Duodenal mucosa (tissue), 2 donors: ENCODE data around the gene ANGPTL7.

ENCODE experiments used
- H3K27ac ChIP-seq: one replicate; pipeline ENCODE4 v1.7.0; 2013; ENCODE audit warnings: low read depth, low read length
- H3K27me3 ChIP-seq, 2 donors: one replicate each; pipeline ENCODE4 v1.7.0; 2013; ENCODE audit warnings: low read length in 2 of 2, control low read depth in 1 of 2; ENCODE audit not compliant: insufficient read depth in 2 of 2, control insufficient read depth in 1 of 2
- H3K36me3 ChIP-seq, 2 donors: one replicate each; pipeline ENCODE4 v1.7.0; 2013; ENCODE audit warnings: low read length in 2 of 2, control low read depth in 1 of 2; ENCODE audit not compliant: insufficient read depth in 2 of 2, control insufficient read depth in 1 of 2
- H3K4me1 ChIP-seq, 2 donors: one replicate each; pipeline ENCODE4 v1.7.0; 2013; ENCODE audit warnings: low read length in 2 of 2, control low read depth in 1 of 2; ENCODE audit not compliant: insufficient read depth in 2 of 2, control insufficient read depth in 1 of 2
- H3K4me3 ChIP-seq, 2 donors: one replicate each; pipeline ENCODE4 v1.7.0; 2013; ENCODE audit warnings: low read length in 2 of 2, low read depth in 1 of 2
- H3K9ac ChIP-seq, 2 donors: one replicate each; pipeline ENCODE4 v1.7.0; 2013; ENCODE audit warnings: low read length in 2 of 2, low read depth in 1 of 2
- H3K9me3 ChIP-seq, 2 donors: one replicate each; pipeline ENCODE4 v1.7.0; 2013; ENCODE audit warnings: low read length in 2 of 2, control low read depth in 1 of 2; ENCODE audit not compliant: control insufficient read depth in 1 of 2

ANGPTL7 gene

GRCh38 chr1:11180342-11180744, 8.8 kb upstream of the ANGPTL7 start:
- Histone ChIP-seq H3K9ac (no peak overlapping the region), H3K4me1 (peaks cover 0 to 5% of the 10 kb centered on the region in 2 donors), H3K4me3 (no peak overlapping the region), H3K27ac (no peak overlapping the region), H3K9me3 (no peaks in the 10 kb centered on the region), H3K27me3 (no peaks in the 10 kb centered on the region), H3K36me3 (peaks cover 8 to 49% of the 10 kb centered on the region in 2 donors)

- H3K9ac ChIP-seq = no peak overlapping the region
- H3K36me3 ChIP-seq = peaks cover 8 to 39% of the 10 kb centered on the region in 2 donors
- no peak overlapping the region for H3K4me3 ChIP-seq
- no peak overlapping the region for H3K27ac ChIP-seq
- H3K27me3 ChIP-seq = no peaks in the 10 kb centered on the region
- no peaks in the 10 kb centered on the region for H3K9me3 ChIP-seq
- peaks cover 0 to 5% of the 10 kb centered on the region in 2 donors for H3K4me1 ChIP-seq
These were observed 6.3 kb upstream of the ANGPTL7 start for GRCh38 chr1:11182884-11183283.

GRCh38 chr1:11184973-11185372, 4.2 kb upstream of the ANGPTL7 start:
- Histone ChIP-seq H3K4me3 (no peak overlapping the region), H3K27ac (no peak overlapping the region), H3K4me1 (no peaks in the 10 kb centered on the region), H3K9ac (no peak overlapping the region), H3K9me3 (no peaks in the 10 kb centered on the region), H3K27me3 (no peaks in the 10 kb centered on the region), H3K36me3 (peaks cover 10 to 37% of the 10 kb centered on the region in 2 donors)

- H3K27ac ChIP-seq = no peak overlapping the region
- peaks cover 14 to 41% of the 10 kb centered on the region in 2 donors for H3K36me3 ChIP-seq
- H3K9ac ChIP-seq = no peak overlapping the region
- H3K4me3 ChIP-seq = no peak overlapping the region
- H3K27me3 ChIP-seq = no peaks in the 10 kb centered on the region
- H3K4me1 ChIP-seq = no peaks in the 10 kb centered on the region
- no peaks in the 10 kb centered on the region for H3K9me3 ChIP-seq
These were observed 2.2 kb upstream of the ANGPTL7 start for GRCh38 chr1:11187000-11187399.

GRCh38 chr1:11187494-11187893, 1.7 kb upstream of the ANGPTL7 start:
- Histone ChIP-seq H3K9me3 (no peaks in the 10 kb centered on the region), H3K36me3 (peaks cover 14 to 43% of the 10 kb centered on the region in 2 donors), H3K27me3 (no peaks in the 10 kb centered on the region), H3K27ac (no peak overlapping the region), H3K9ac (no peak overlapping the region), H3K4me1 (no peaks in the 10 kb centered on the region), H3K4me3 (no peak overlapping the region)

GRCh38 chr1:11187931-11188330, 1.2 kb upstream of the ANGPTL7 start:
- no peak overlapping the region for H3K4me3 ChIP-seq

GRCh38 chr1:11188381-11188780, 774 bp upstream of the ANGPTL7 start:
- Histone ChIP-seq H3K27ac (no peak overlapping the region), H3K36me3 (peaks cover 10 to 46% of the 10 kb centered on the region in 2 donors), H3K9me3 (no peaks in the 10 kb centered on the region), H3K4me1 (no peaks in the 10 kb centered on the region), H3K9ac (no peak overlapping the region), H3K4me3 (no peak overlapping the region), H3K27me3 (no peaks in the 10 kb centered on the region)

More at GRCh38 chr1:11187931-11188330, 1.2 kb upstream of the ANGPTL7 start:
- no peaks in the 10 kb centered on the region for H3K9me3 ChIP-seq
- H3K4me1 ChIP-seq = no peaks in the 10 kb centered on the region
- H3K27me3 ChIP-seq = no peaks in the 10 kb centered on the region
- H3K27ac ChIP-seq = no peak overlapping the region
- peaks cover 10 to 42% of the 10 kb centered on the region in 2 donors for H3K36me3 ChIP-seq
- H3K9ac ChIP-seq = no peak overlapping the region

- Histone ChIP-seq H3K4me1 (no peaks in the 10 kb centered on the region), H3K27me3 (no peaks in the 10 kb centered on the region), H3K4me3 (no peak overlapping the region), H3K9ac (no peak overlapping the region), H3K36me3 (peaks cover 22 to 77% of the 10 kb centered on the region in 2 donors), H3K9me3 (no peaks in the 10 kb centered on the region), H3K27ac (no peak overlapping the region)
These were observed 4.2 kb downstream of the ANGPTL7 start for GRCh38 chr1:11193376-11193775.

GRCh38 chr1:11194407-11195176, 5.4 kb downstream of the ANGPTL7 start:
- Histone ChIP-seq H3K27ac (no peak overlapping the region), H3K27me3 (no peaks in the 10 kb centered on the region), H3K36me3 (peaks cover 22 to 84% of the 10 kb centered on the region in 2 donors), H3K9me3 (no peaks in the 10 kb centered on the region), H3K9ac (no peak overlapping the region), H3K4me3 (no peak overlapping the region), H3K4me1 (no peaks in the 10 kb centered on the region)

GRCh38 chr1:11196945-11197344, 7.8 kb downstream of the ANGPTL7 start:
- H3K4me1 ChIP-seq = no peaks in the 10 kb centered on the region
- peaks cover 19 to 74% of the 10 kb centered on the region in 2 donors for H3K36me3 ChIP-seq
- no peaks in the 10 kb centered on the region for H3K27me3 ChIP-seq
- no peak overlapping the region for H3K27ac ChIP-seq
- H3K9ac ChIP-seq = no peak overlapping the region
- H3K4me3 ChIP-seq = no peak overlapping the region
- H3K9me3 ChIP-seq = no peaks in the 10 kb centered on the region
